Activated CD4-positive, alpha-beta T cell treated with anti-CD3 and anti-CD28 coated beads, Interleukin-2, amount 10 ng/mL, durations not matched to agents 24 days and 14 days (primary cell): Measurements from ENCODE around the gene GLYATL1B. TPM values are rescaled to one million over a fixed set of nuclear protein-coding genes. Genes with fewer than 3 reads are reported as not detected.
"Not testable (repeated sequence)": the region's sequence is repeated elsewhere in the genome, so short reads cannot be mapped to it uniquely, and the experiment has no call there.

Source experiments
- DNase-seq: peaks from one replicate; pipeline ENCODE4 v3.0.0; 2022
- H3K27ac Mint-ChIP-seq: one replicate; pipeline ENCODE4 v1.8.0; 2022; ENCODE audit warnings: mild to moderate bottlenecking, mixed read lengths
- H3K27me3 Mint-ChIP-seq: one replicate; pipeline ENCODE4 v1.8.0; 2022; ENCODE audit warnings: mixed read lengths
- H3K36me3 Mint-ChIP-seq: one replicate; pipeline ENCODE4 v1.8.0; 2022; ENCODE audit warnings: low read depth, mild to moderate bottlenecking, mixed read lengths
- H3K4me1 Mint-ChIP-seq: one replicate; pipeline ENCODE4 v1.8.0; 2021; ENCODE audit warnings: mixed read lengths
- H3K4me3 Mint-ChIP-seq: one replicate; pipeline ENCODE4 v1.8.0; 2022; ENCODE audit warnings: mild to moderate bottlenecking, moderate library complexity, mixed read lengths
- H3K9me3 Mint-ChIP-seq: one replicate; pipeline ENCODE4 v1.8.0; 2021; ENCODE audit warnings: mixed read lengths
- intact Hi-C: fragments of 100-400 bp; cut with micrococcal nuclease; formaldehyde crosslinking; loops from one replicate; pipeline ENCODE4 v1.15.1; 2023
- total RNA-seq: library from RNA; stranded (reverse); gene quantifications from 2 replicates; pipeline ENCODE4 v1.2.3, GENCODE V29; 2022

GLYATL1B gene
- total RNA-seq, 1 donor from 2014 or later: not detected

DNA sequence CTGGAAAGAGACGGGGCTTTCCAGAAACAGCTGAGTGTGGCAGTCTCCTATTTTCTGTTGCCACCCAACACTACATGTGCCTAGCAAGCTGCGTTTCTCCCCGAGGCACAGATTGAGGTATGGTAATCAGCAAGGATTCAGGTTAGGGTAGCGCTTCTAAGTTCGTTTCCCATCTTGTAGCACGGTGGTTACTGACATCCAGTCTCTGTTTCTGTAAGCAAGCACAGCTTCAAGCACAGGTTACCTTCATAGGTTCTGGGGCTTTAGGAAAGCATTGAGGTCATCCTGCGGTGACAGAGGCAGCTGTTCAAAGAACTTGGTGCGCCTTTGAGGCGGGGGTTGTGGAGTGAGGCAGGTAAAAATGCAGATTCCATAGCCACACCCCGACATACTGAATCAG, 21.6 kb downstream of the GLYATL1B start:
- DNase-seq: peak; percentile 79
- peak overlapping the region; percentile 85 for H3K27ac Mint-ChIP-seq
- intact Hi-C loops: loop anchor here (1.0 to 5.0 kb wide), 5 partner anchors 37 to 561 kb away; partner anchors contain the start of genes OSBP, PATL1 and ZFP91
- H3K36me3 Mint-ChIP-seq: peaks cover 33% of the 10 kb centered on the region
- H3K4me3 Mint-ChIP-seq: peak overlapping the region; percentile 94
- H3K4me1 Mint-ChIP-seq: peaks cover 62% of the 10 kb centered on the region
- not testable (repeated sequence) for H3K27me3 Mint-ChIP-seq, H3K9me3 Mint-ChIP-seq

DNA sequence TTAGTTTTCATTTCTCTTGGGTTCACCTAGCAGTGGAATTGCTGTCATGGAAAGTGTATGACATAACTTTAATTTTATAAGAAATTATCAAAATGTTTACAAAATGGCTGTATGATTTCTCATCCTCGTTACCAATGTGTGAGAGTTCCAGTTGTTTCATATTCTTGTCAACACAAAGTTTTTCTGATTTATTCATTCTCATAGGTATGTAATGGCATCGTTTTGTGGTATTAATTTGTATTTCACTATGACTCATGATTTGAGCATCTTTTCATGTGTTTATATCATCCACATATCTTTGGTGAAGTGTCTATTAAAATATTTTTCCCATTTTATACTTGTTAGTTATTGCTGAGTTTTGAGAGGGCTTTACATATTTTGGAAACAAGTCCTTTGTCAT, 26.4 kb downstream of the GLYATL1B start:
- no peaks in the 10 kb centered on the region for H3K27me3 Mint-ChIP-seq
- H3K9me3 Mint-ChIP-seq: peaks cover 5% of the 10 kb centered on the region
- no peak for DNase-seq
- intact Hi-C loops: no loop called here
- H3K4me1 Mint-ChIP-seq: peaks cover 51% of the 10 kb centered on the region
- peaks cover 78% of the 10 kb centered on the region for H3K36me3 Mint-ChIP-seq
- H3K27ac Mint-ChIP-seq: no peak overlapping the region
- no peak overlapping the region for H3K4me3 Mint-ChIP-seq

DNA sequence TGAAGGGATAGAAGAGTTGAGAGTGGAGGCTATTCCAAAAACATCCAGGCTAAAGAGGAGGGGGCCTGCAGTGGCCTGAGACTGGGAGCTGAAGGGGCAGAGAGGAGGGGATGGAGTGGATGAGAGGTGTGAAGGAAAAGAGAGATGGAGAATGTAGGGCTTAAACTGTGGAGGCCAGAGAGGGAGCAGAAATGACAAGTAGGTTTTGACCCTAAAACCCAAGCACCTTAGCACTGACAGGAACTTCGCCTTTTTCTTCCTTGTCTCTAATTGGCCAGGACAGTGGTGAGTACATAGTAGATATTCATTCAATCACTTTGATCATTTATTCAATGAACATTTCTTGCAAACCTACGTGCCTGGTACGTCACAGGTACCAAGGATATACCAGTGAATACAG, 28.2 kb downstream of the GLYATL1B start:
- peaks cover 35% of the 10 kb centered on the region for H3K4me1 Mint-ChIP-seq
- peaks cover 88% of the 10 kb centered on the region for H3K36me3 Mint-ChIP-seq
- no peak for DNase-seq
- H3K27ac Mint-ChIP-seq: no peak overlapping the region
- no peaks in the 10 kb centered on the region for H3K27me3 Mint-ChIP-seq
- peaks cover 5% of the 10 kb centered on the region for H3K9me3 Mint-ChIP-seq
- intact Hi-C loops: no loop called here
- no peak overlapping the region for H3K4me3 Mint-ChIP-seq

DNA sequence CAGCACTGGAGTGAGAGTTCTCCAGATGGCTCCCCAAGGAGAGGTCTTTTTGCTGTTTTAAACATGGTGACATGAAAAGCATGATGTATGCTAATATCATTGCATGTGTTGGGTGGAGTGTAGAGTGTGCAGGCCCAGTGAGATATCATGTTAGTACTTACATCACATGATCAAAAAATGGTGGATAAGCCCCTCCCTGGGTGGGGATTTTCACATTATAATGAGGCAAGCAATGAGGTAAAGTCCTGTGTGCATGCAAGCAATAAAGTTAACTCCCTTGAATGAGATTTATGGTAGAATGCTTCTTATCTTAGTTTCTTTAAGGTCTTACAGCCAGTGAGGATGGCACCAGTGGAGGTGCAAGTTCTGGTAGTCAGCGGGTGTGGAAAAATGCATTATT, 29.4 kb downstream of the GLYATL1B start:
- Mint-ChIP-seq H3K4me3 (no peak overlapping the region), H3K4me1 (peaks cover 26% of the 10 kb centered on the region), H3K9me3 (peaks cover 5% of the 10 kb centered on the region), H3K27me3 (no peaks in the 10 kb centered on the region), H3K36me3 (peaks cover 87% of the 10 kb centered on the region), H3K27ac (no peak overlapping the region)
- intact Hi-C loops: no loop called here
- no peak for DNase-seq

DNA sequence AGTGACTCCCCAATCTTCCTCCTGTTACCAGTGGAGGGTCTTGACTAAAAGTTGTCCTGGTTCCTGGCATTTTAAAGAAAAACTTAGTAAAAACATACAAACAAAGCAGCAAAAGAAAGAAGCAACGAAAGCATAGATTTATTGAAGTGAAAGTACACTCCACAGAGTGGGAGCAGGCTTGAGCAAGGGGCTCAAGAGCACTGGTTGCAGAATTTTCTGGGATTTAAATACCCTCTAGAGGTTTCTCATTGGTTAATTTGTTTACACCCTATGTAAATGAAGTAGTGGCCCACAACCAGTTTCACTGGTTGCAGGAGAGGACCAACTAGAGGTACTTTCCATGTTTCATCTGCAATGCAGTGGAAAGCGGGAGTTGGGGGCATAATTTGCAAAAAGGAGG, 31.7 kb downstream of the GLYATL1B start:
- peaks cover 86% of the 10 kb centered on the region for H3K36me3 Mint-ChIP-seq
- no peak for DNase-seq
- no peaks in the 10 kb centered on the region for H3K27me3 Mint-ChIP-seq
- H3K4me3 Mint-ChIP-seq: no peak overlapping the region
- H3K4me1 Mint-ChIP-seq: peaks cover 16% of the 10 kb centered on the region
- no peak overlapping the region for H3K27ac Mint-ChIP-seq
- intact Hi-C loops: no loop called here
- H3K9me3 Mint-ChIP-seq: peaks cover 9% of the 10 kb centered on the region

DNA sequence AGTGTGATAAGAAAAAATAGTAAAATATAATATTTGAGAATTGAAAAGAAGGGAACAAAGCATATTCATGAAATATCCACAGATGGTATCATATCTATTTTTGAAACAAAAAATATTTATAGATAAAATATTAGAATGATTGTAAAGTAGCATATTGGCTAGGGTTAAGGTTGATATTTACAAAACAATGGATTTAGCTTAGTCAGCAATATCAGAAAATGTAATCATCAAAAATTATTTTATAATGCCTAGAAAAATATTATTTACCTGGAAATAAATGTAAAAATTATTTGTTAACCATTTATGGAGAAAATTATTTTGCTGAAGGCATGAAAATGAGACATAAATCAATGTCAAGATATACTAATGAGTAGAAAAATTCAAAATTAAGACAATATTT, 33.7 kb downstream of the GLYATL1B start:
- intact Hi-C loops: no loop called here
- DNase-seq: no peak
- H3K27ac Mint-ChIP-seq: no peak overlapping the region
- H3K4me3 Mint-ChIP-seq: no peak overlapping the region
- H3K36me3 Mint-ChIP-seq: peaks cover 82% of the 10 kb centered on the region
- H3K27me3 Mint-ChIP-seq: no peaks in the 10 kb centered on the region
- no peaks in the 10 kb centered on the region for H3K4me1 Mint-ChIP-seq
- peaks cover 15% of the 10 kb centered on the region for H3K9me3 Mint-ChIP-seq

DNA sequence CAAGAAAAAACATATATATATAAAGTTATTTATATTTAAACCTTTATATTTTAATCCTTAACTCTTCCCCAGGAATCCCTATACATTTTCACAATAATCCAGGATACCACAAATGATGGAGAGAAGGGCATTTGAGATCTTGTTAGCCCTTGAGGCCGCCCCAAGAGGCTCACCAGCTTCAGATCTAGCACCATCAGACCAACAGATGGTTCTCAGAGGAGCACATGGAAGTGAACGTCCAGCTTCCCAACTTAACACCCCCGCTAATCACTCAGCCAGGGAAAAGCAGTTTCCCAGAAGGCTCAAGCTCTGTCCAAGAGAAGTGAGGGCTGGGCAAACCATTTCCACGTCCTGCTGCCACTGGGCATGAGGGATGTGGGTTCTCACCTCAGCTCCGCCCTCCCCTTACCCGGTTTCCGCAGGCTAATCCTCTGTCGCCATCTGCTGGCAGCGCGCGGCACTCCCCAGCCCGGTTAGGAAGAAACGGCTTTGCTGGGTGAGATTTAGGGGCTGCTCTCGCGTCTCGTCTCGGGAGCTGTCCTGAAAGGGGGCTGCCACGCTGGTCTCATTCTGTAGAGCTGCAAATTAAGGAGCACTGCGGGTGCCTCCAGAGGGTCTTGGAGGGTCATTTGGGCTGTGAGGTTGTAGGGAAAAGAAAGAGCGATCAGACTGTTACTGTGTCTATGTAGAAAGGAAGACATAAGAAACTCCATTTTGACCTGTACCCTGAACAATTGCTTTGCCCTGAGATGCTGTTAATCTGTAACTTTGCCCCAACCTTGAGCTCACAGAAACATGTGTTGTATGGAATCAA, 49.7 kb downstream of the GLYATL1B start:
- peak overlapping the region; percentile 73 for H3K4me3 Mint-ChIP-seq
- DNase-seq: peak; percentile 97
- intact Hi-C loops: loop anchor here (1.0 kb wide), 2 partner anchors 39 to 83 kb away; no protein-coding TSS in a partner anchor
- H3K36me3 Mint-ChIP-seq: peaks cover 42% of the 10 kb centered on the region
- no peaks in the 10 kb centered on the region for H3K27me3 Mint-ChIP-seq
- H3K27ac Mint-ChIP-seq: peak overlapping the region; percentile 70
- H3K9me3 Mint-ChIP-seq: peaks cover 12% of the 10 kb centered on the region
- peaks cover 12% of the 10 kb centered on the region for H3K4me1 Mint-ChIP-seq

DNA sequence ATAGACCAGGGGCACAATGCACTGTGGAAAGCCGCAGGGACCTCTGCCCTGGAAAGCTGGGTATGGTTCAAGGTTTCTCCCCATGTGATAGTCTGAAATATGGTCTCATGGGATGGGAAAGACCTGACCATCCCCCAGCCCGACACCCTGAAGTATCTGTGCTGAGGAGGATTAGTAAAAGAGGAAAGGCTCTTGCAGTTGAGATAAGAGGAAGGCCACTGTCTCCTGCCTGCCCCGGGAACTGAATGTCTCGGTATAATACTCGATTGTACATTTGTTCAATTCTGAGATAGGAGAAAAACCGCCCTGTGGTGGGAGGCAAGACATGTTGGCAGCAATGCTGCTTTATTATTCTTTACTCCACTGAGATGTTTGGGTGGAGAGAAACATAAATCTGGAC, 50.4 kb downstream of the GLYATL1B start:
- intact Hi-C loops: loop anchor here (1.0 kb wide), 2 partner anchors 39 to 83 kb away; no protein-coding TSS in a partner anchor
- not testable (repeated sequence) for H3K4me3 Mint-ChIP-seq, H3K9me3 Mint-ChIP-seq, H3K27me3 Mint-ChIP-seq, DNase-seq, H3K27ac Mint-ChIP-seq
- Mint-ChIP-seq H3K36me3 (peaks cover 36% of the 10 kb centered on the region), H3K4me1 (peaks cover 19% of the 10 kb centered on the region)

DNA sequence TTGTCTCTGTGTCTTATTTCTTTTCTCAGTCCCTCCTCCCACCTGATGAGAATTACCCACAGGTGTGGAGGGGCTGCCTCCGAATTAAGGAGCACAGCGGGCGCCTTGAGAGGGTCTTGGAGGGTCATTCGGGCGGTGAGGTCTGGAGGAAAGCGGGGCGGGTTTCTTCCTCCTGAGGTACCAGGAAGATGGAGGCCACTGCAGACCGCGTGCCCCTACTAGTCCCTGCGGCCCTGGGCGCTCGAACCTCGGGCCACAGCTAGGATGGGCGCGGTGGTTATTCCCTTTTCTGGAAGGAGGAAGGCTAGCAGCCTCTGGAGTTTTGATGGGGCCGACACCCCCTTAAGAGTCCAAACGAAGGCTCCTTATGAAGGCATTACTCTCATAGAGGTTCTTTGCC, 51.1 kb downstream of the GLYATL1B start:
- intact Hi-C loops: no loop called here
- no peak overlapping the region for H3K27ac Mint-ChIP-seq

DNA sequence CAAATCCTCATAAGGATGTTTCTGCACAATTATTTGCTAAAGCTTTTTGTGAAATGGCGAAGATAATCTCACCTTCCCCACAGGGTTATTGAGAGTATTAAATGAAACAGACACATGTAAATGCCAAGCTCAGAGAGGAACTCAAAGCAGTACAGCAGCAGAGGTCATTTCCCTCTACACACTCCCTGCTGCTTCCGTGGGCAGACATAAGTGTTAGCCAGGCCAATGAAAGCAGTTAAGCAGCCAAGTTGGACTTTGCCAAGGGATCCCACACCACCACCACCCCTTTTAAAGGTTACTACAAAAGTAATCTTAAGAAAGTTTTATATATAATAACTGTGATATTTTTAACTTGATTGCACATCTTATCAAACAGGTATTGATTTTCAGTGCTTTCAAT, 52.5 kb downstream of the GLYATL1B start:
- intact Hi-C loops: no loop called here
- Mint-ChIP-seq H3K27ac (no peak overlapping the region), H3K27me3 (no peaks in the 10 kb centered on the region), H3K4me1 (peaks cover 34% of the 10 kb centered on the region), H3K4me3 (no peak overlapping the region), H3K9me3 (no peaks in the 10 kb centered on the region), H3K36me3 (peaks cover 20% of the 10 kb centered on the region)
- no peak for DNase-seq

More for the DNA sequence above, 51.1 kb downstream of the GLYATL1B start:
- Mint-ChIP-seq H3K4me1 (peaks cover 25% of the 10 kb centered on the region), H3K9me3 (peaks cover 7% of the 10 kb centered on the region), H3K27me3 (no peaks in the 10 kb centered on the region), H3K4me3 (no peak overlapping the region), H3K36me3 (peaks cover 30% of the 10 kb centered on the region)
- no peak for DNase-seq

DNA sequence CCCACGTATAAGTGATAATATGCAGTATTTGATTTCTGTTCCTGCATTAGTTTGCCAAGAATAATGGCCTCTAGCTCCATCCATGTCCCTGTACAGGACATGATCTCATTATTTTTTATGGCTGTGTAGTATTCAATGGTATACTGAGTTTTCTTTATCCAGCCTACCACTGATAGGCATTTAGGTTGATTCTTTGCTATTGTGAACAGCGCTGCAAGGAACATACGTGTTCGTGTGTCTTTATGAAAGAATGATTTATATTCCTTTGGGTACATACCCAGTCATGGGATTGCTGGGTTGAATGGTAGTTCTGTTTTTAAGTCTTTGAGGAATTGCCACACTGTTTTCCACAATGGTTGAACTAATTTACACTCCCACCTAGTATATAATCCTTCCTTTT, 55.1 kb downstream of the GLYATL1B start:
- H3K27ac Mint-ChIP-seq: peak overlapping the region; percentile 27
- peak overlapping the region; percentile 91 for H3K4me3 Mint-ChIP-seq

DNA sequence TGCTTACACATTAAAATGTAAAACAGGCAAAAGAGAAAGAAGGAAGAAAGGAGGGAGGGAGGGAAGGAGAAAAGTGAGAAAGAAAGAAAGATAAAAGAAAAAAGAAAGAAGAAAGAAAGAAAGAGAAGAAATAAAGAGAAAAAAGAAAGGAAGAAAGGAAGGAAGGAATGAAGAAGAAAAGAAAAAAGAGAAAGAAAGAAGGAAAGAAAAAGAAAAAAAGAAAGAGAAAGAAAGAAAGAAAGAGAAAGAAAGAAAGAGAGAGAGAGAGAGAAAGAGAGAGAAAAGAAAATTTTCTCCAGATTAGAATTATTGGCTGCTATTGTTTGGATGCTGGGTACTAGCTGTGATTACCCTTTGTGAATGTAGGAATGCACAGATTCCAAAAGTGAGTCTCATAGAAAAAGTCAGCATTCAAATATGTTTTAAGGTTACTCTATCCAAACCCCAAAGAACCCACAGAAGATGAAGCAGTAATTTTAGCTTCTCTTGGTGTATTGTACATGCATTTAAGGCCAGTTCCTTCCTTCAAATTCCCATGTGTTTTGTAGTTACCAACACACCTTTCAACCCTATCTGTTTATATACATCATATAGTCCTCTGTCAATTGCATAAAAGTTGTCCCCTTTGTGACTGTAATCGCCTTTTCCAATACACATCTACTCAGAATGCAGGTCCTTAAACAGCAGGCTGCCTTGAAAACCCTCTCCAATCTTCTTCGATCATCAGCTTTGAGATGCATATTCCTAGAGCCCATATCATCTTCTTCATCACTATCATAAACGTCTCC, 55.8 kb downstream of the GLYATL1B start:
- no peak for DNase-seq
- Mint-ChIP-seq H3K4me3 (peak overlapping the region; percentile 91), H3K36me3 (peaks cover 17% of the 10 kb centered on the region), H3K9me3 (no peaks in the 10 kb centered on the region), H3K27me3 (no peaks in the 10 kb centered on the region), H3K27ac (peak overlapping the region; percentile 96), H3K4me1 (peaks cover 51% of the 10 kb centered on the region)
- intact Hi-C loops: loop anchor here (1.0 to 10.0 kb wide), 8 partner anchors 16 to 1577 kb away; partner anchors contain the start of genes OSBP, UBE2L6 and ZDHHC5

More for the DNA sequence above, 55.1 kb downstream of the GLYATL1B start:
- intact Hi-C loops: loop anchor here (5.0 to 10.0 kb wide), 6 partner anchors 216 to 1576 kb away; partner anchors contain the start of genes OSBP, UBE2L6 and ZDHHC5
- no peaks in the 10 kb centered on the region for H3K9me3 Mint-ChIP-seq
- no peak for DNase-seq
- H3K27me3 Mint-ChIP-seq: no peaks in the 10 kb centered on the region
- peaks cover 16% of the 10 kb centered on the region for H3K36me3 Mint-ChIP-seq
- peaks cover 46% of the 10 kb centered on the region for H3K4me1 Mint-ChIP-seq

DNA sequence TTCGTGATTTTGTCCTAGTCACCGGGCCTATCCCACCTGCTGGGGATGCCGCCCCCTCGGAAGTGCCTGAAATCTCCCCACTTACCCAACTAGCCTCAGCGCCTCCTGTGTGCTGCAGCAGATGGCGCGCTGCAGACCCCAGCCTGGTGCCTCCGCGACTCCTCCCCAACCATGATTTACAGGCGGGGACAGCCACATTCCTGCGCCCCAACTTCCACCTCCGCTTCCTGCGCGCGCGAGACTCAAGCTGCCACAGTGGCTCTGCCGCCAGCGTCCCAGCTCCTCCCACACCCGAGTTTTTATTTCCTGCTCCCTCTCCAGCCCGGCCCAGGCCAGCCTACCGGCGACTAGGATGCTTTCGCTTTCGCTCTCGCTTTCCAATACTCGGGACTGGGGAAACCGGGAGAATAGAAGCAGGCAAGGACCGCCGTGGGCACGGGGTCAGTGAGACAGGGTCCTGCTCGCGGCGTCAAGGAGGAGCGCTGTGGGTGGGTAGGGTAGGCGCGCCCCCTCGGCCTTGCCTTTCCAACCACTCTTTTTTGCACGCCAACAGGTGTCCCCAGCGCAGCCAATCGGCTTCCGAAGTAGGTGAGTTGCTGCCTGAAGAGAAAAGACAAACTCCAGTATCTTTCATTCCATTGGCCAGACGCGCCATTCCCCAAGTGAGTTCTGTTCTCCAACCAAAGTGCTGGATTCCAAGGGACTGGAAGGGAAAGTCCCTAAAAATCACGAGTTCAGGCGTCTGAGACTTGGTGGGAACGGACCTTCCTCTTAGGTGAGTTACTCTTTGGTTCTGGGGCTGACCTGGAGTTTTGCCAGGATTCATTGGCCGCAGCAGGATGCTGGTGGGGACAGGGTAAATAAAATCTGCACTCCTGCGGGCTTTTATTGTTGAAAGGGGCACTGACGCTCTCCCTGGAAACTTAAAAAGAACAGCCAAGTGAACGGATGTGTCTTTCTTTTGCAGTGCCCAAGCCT, 56.7 kb downstream of the GLYATL1B start, which contains the start of gene FAM111A:
TSS of gene FAM111A (plus strand) at position 327 of the 978 bp plus-strand sequence. CDS start 6,017 bp downstream, outside the sequence.
- no peaks in the 10 kb centered on the region for H3K27me3 Mint-ChIP-seq
- intact Hi-C loops: loop anchor here (1.0 to 10.0 kb wide), 8 partner anchors 15 to 1578 kb away; partner anchors contain the start of genes OSBP, UBE2L6 and ZDHHC5
- DNase-seq: peak; percentile 97
- peak within 1 kb of the TSS; percentile 96 for H3K27ac Mint-ChIP-seq
- peak within 1 kb of the TSS; percentile 91 for H3K4me3 Mint-ChIP-seq
- H3K4me1 Mint-ChIP-seq: peaks cover 59% of the 10 kb centered on the region
- H3K36me3 Mint-ChIP-seq: peaks cover 24% of the 10 kb centered on the region
- H3K9me3 Mint-ChIP-seq: no peaks in the 10 kb centered on the region
